Liver (tissue), 3 donors: ENCODE data around the gene CAP2.
"Not testable (repeated sequence)": the region's sequence is repeated elsewhere in the genome, so short reads cannot be mapped to it uniquely, and the experiment has no call there.

Source experiments
- EGR1 ChIP-seq, 2 donors: IDR thresholded peaks; 2 replicates each; pipeline ENCODE4 v1.6.1; 2016 to 2018; ENCODE audit warnings: antibody characterized with exemption in 2 of 2, low read depth in 2 of 2
- HNF4G ChIP-seq: IDR thresholded peaks from 2 replicates; pipeline ENCODE4 v1.6.1; 2016; ENCODE audit warnings: antibody characterized with exemption
- JUND ChIP-seq, 2 donors: IDR thresholded peaks; 2 replicates each; pipeline ENCODE4 v1.6.1; 2016; ENCODE audit warnings: antibody characterized with exemption in 2 of 2
- RAD21 ChIP-seq, 2 donors: IDR thresholded peaks; 2 replicates each; pipeline ENCODE4 v1.6.1; 2016; ENCODE audit warnings: antibody characterized with exemption in 2 of 2, mild to moderate bottlenecking in 2 of 2
- SP1 ChIP-seq: IDR thresholded peaks from 2 replicates; pipeline ENCODE4 v1.6.1; 2018; ENCODE audit warnings: antibody characterized with exemption, mild to moderate bottlenecking
- TAF1 ChIP-seq: conservative IDR thresholded peaks from 2 replicates; pipeline ENCODE4 v1.6.1; 2016; ENCODE audit warnings: antibody characterized with exemption, mild to moderate bottlenecking
- YY1 ChIP-seq: IDR thresholded peaks from 2 replicates; pipeline ENCODE4 v1.6.1; 2016; ENCODE audit warnings: antibody characterized with exemption, mild to moderate bottlenecking
- TF ChIP-seq, protein P1 (sequence below): fragments of 150-350 bp; IDR thresholded peaks from 2 replicates; pipeline ENCODE4 v1.5.1; 2017; ENCODE audit warnings: improper control_type of control experiment, low read depth, low read length; ENCODE audit not compliant: missing input control
- TF ChIP-seq, protein P2 (sequence below): IDR thresholded peaks from 2 replicates; pipeline ENCODE4 v1.6.1; 2016; ENCODE audit warnings: antibody characterized with exemption, mild to moderate bottlenecking
- TF ChIP-seq, protein P3 (sequence below): IDR thresholded peaks from 2 replicates; pipeline ENCODE4 v1.6.1; 2016; ENCODE audit warnings: antibody characterized with exemption
- TF ChIP-seq, protein P4 (sequence below): IDR thresholded peaks from 2 replicates; pipeline ENCODE4 v1.6.1; 2016; ENCODE audit warnings: antibody characterized with exemption
- donor health status: healthy.
- donor health status: healthy.

DNA sequence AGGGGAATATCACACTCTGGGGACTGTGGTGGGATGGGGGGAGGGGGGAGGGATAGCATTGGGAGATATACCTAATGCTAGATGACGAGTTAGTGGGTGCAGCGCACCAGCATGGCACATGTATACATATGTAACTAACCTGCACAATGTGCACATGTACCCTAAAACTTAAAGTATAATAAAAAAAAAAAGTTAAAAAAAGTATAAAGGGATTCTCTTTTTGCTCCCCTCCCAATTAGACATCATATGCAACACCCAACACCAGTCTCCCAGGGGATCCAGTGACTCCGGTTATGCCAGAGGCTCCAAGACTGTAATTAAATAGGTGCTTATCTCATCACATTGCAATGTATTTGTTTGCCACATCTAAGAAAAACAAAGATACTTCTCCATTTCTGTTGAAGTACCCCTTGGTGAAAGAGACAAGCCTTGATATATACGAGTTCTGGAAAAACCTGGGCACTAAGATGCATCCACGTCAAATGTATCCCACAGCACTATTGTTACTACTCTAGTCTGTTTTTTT is 35.3 kb downstream of the CAP2 start:
- TF ChIP-seq, protein P1, sequence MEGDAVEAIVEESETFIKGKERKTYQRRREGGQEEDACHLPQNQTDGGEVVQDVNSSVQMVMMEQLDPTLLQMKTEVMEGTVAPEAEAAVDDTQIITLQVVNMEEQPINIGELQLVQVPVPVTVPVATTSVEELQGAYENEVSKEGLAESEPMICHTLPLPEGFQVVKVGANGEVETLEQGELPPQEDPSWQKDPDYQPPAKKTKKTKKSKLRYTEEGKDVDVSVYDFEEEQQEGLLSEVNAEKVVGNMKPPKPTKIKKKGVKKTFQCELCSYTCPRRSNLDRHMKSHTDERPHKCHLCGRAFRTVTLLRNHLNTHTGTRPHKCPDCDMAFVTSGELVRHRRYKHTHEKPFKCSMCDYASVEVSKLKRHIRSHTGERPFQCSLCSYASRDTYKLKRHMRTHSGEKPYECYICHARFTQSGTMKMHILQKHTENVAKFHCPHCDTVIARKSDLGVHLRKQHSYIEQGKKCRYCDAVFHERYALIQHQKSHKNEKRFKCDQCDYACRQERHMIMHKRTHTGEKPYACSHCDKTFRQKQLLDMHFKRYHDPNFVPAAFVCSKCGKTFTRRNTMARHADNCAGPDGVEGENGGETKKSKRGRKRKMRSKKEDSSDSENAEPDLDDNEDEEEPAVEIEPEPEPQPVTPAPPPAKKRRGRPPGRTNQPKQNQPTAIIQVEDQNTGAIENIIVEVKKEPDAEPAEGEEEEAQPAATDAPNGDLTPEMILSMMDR = not testable (repeated sequence)
- not testable (repeated sequence) for TF ChIP-seq YY1; JUND (IDR thresholded peaks at IDR 0.05); TAF1; EGR1 (IDR thresholded peaks at IDR 0.05; ENCODE audit: low read depth in 2 of 2); HNF4G; SP1; RAD21 (IDR thresholded peaks at IDR 0.05)
- TF ChIP-seq, protein P2, sequence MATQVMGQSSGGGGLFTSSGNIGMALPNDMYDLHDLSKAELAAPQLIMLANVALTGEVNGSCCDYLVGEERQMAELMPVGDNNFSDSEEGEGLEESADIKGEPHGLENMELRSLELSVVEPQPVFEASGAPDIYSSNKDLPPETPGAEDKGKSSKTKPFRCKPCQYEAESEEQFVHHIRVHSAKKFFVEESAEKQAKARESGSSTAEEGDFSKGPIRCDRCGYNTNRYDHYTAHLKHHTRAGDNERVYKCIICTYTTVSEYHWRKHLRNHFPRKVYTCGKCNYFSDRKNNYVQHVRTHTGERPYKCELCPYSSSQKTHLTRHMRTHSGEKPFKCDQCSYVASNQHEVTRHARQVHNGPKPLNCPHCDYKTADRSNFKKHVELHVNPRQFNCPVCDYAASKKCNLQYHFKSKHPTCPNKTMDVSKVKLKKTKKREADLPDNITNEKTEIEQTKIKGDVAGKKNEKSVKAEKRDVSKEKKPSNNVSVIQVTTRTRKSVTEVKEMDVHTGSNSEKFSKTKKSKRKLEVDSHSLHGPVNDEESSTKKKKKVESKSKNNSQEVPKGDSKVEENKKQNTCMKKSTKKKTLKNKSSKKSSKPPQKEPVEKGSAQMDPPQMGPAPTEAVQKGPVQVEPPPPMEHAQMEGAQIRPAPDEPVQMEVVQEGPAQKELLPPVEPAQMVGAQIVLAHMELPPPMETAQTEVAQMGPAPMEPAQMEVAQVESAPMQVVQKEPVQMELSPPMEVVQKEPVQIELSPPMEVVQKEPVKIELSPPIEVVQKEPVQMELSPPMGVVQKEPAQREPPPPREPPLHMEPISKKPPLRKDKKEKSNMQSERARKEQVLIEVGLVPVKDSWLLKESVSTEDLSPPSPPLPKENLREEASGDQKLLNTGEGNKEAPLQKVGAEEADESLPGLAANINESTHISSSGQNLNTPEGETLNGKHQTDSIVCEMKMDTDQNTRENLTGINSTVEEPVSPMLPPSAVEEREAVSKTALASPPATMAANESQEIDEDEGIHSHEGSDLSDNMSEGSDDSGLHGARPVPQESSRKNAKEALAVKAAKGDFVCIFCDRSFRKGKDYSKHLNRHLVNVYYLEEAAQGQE = not testable (repeated sequence)
- TF ChIP-seq, protein P3, sequence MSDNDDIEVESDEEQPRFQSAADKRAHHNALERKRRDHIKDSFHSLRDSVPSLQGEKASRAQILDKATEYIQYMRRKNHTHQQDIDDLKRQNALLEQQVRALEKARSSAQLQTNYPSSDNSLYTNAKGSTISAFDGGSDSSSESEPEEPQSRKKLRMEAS = not testable (repeated sequence)
- TF ChIP-seq, protein P4, sequence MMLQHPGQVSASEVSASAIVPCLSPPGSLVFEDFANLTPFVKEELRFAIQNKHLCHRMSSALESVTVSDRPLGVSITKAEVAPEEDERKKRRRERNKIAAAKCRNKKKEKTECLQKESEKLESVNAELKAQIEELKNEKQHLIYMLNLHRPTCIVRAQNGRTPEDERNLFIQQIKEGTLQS = not testable (repeated sequence)
